Adrenal gland (tissue), 12 donors: ENCODE data around the gene COG7. TPM values are rescaled to one million over a fixed set of nuclear protein-coding genes. Genes with fewer than 3 reads are reported as not detected.
"Not testable (repeated sequence)": the region's sequence is repeated elsewhere in the genome, so short reads cannot be mapped to it uniquely, and the experiment has no call there.

Experiments used
- DNase-seq, 7 donors: peaks; one replicate each; pipeline ENCODE4 v3.0.0-alpha.2; 2019 to 2020
- H3K27ac ChIP-seq, 5 donors: fragments of 200-600 bp; sonication (generic) in 4 of 5; 1 replicate in 3 of 5; 2 replicates in 2 of 5; pipeline versions ENCODE4 v1.5.1 to v1.8.0; 2016 to 2020; ENCODE audit warnings: mild to moderate bottlenecking in 1 of 5
- H3K27me3 ChIP-seq: fragments of 200-600 bp; 2 replicates; pipeline ENCODE4 v1.8.0; 2021
- H3K36me3 ChIP-seq, 2 donors: fragments of 200-600 bp; replicated peaks in 1 of 2; 1 replicate in 1 of 2; 2 replicates in 1 of 2; pipeline versions ENCODE4 v1.5.1 to v1.8.0; 2018 to 2022
- H3K4me1 ChIP-seq, 2 donors: fragments of 200-600 bp; replicated peaks in 1 of 2; 1 replicate in 1 of 2; 2 replicates in 1 of 2; pipeline versions ENCODE4 v1.5.1 to v1.8.0; 2018 to 2021
- H3K4me3 ChIP-seq, 4 donors: fragments of 200-600 bp; sonication (generic) in 3 of 4; one replicate each; pipeline ENCODE4 v1.5.1; 2016 to 2018
- H3K9me3 ChIP-seq, 3 donors: fragments of 200-600 bp; sonication (generic) in 1 of 3; replicated peaks in 1 of 3; 1 replicate in 2 of 3; 2 replicates in 1 of 3; pipeline versions ENCODE4 v1.5.1 to v1.8.0; 2016 to 2021
- CTCF ChIP-seq, 6 experiments: fragments of 450-650 bp in 4 of 6; fragments of 200-600 bp in 2 of 6; sonication (generic) in 1 of 6; IDR thresholded peaks; 1 replicate in 5 of 6; 2 replicates in 1 of 6; pipeline versions ENCODE4 v1.5.1 to v1.8.0; 2016 to 2021; ENCODE audit warnings: antibody characterized with exemption in 6 of 6, mild to moderate bottlenecking in 2 of 6, moderate library complexity in 1 of 6
- POLR2A ChIP-seq, 2 donors: fragments of 450-650 bp; IDR thresholded peaks; one replicate each; pipeline ENCODE4 v1.6.1; 2017; ENCODE audit warnings: antibody characterized with exemption in 2 of 2, mild to moderate bottlenecking in 2 of 2, moderate library complexity in 1 of 2
- WGBS, 4 donors: extraction: QIAGEN DNeasy Blood & Tissue Kit in 2 of 4; methylation state at CpG; one replicate each; pipeline versions ENCODE4 v1.1.5 to v1.1.7; 2013 to 2017; 5-methylcytosine and 5-hydroxymethylcytosine counted together
- intact Hi-C, 2 donors: fragments of 100-400 bp; cut with DNase I; formaldehyde crosslinking; loops; one replicate each; pipeline versions ENCODE4 v1.14.1 to v1.15.0; 2022 to 2023
- polyA plus RNA-seq, 3 donors: library from polyadenylated mRNA; stranded (reverse); fragments of 200-250 nt in 2 of 3; fragments of 350-450 nt in 1 of 3; fragmentation: Illumina TruSeq in 1 of 3; extraction: RNeasy Lipid Tissue Mini Kit (QIAGEN cat#74804) in 1 of 3; gene quantifications; one replicate each; pipeline ENCODE4 v1.2.3, GENCODE V29; 2013 to 2014
- total RNA-seq, 9 donors: library from RNA; depleted of rRNA in 4 of 9; stranded (reverse); fragments of >200 nt in 4 of 9; fragments of 120-200 nt in 1 of 9; fragmentation: NEBNext Ultra II Directional in 1 of 9; extraction: Animal tissue kit (Norgen Biotek cat#: 25700) in 1 of 9; gene quantifications; one replicate each; pipeline versions ENCODE4 v1.1.0 to v1.2.4, GENCODE V29; 2013 to 2023
- donor health status: healthy with polysubstance abuse.
- donor health status: Bipolar disorder and iron deficiency.
- donor health status: DM: yes; HTN: yes; CAD: no.
- donor health status: DM: no; HTN: no; CAD: no.
- donor health status: DM: no; HTN: no; CAD: no.
- donor health status: DM: yes; HTN: yes; CAD: no.

The COG7 gene
- total and polyA plus RNA-seq, 12 donors, result 10.7 to 50.1 (median 21.4) TPM

GRCh38 chr16:23384878-23385277 is 68.1 kb downstream of the COG7 start:
- Histone ChIP-seq H3K9me3 (no peaks in the 10 kb centered on the region), H3K4me3 (no peak overlapping the region), H3K27ac (no peak overlapping the region), H3K36me3 (peaks cover 0 to 12% of the 10 kb centered on the region in 2 donors), H3K27me3 (no peaks in the 10 kb centered on the region), H3K4me1 (no peaks in the 10 kb centered on the region)
- 93 to 100% (median 95%) methylated on average over 10 of the region's 10 CpGs for WGBS, 4 donors
- no peak for DNase-seq
- intact Hi-C loops, result no loop called here
- TF ChIP-seq CTCF (IDR thresholded peaks at IDR 0.05) (no peak), POLR2A (IDR thresholded peaks at IDR 0.05) (no peak)

GRCh38 chr16:23383881-23384280 is 69.1 kb downstream of the COG7 start:
- Histone ChIP-seq H3K27ac (no peak overlapping the region), H3K4me1 (no peaks in the 10 kb centered on the region), H3K36me3 (peaks cover 0 to 7% of the 10 kb centered on the region in 2 donors), H3K9me3 (no peaks in the 10 kb centered on the region), H3K4me3 (no peak overlapping the region), H3K27me3 (no peaks in the 10 kb centered on the region)
- no peak for DNase-seq
- WGBS, 4 donors, result 88 to 97% (median 89%) methylated on average over 3 of the region's 3 CpGs
- TF ChIP-seq POLR2A (IDR thresholded peaks at IDR 0.05), result no peak
- no peak for TF ChIP-seq CTCF (IDR thresholded peaks at IDR 0.05)
- intact Hi-C loops, result no loop called here

GRCh38 chr16:23382279-23382678 is 70.7 kb downstream of the COG7 start:
- 86 to 95% (median 92%) methylated on average over 2 to 6 of the region's 6 CpGs for WGBS, 4 donors
- no peak for DNase-seq
- no peaks in the 10 kb centered on the region for H3K9me3 ChIP-seq
- H3K27me3 ChIP-seq, result no peaks in the 10 kb centered on the region
- no peaks in the 10 kb centered on the region for H3K36me3 ChIP-seq
- no peak for TF ChIP-seq POLR2A (IDR thresholded peaks at IDR 0.05)
- TF ChIP-seq CTCF (IDR thresholded peaks at IDR 0.05), result no peak
- no peak overlapping the region for H3K4me3 ChIP-seq
- H3K4me1 ChIP-seq, result no peaks in the 10 kb centered on the region
- intact Hi-C loops, result no loop called here
- no peak overlapping the region for H3K27ac ChIP-seq

- H3K9me3 ChIP-seq, H3K27me3 ChIP-seq, H3K4me3 ChIP-seq, H3K27ac ChIP-seq, DNase-seq, H3K4me1 ChIP-seq, intact Hi-C loops, H3K36me3 ChIP-seq: not testable (repeated sequence)
- WGBS, 4 donors, result 92 to 95% (median 94%) methylated on average over 9 of the region's 9 CpGs
These were observed 71.3 kb downstream of the COG7 start for GRCh38 chr16:23381702-23382101.

- Histone ChIP-seq H3K9me3 (no peaks in the 10 kb centered on the region), H3K27ac (no peak overlapping the region), H3K27me3 (no peaks in the 10 kb centered on the region), H3K4me1 (no peaks in the 10 kb centered on the region), H3K4me3 (no peak overlapping the region), H3K36me3 (no peaks in the 10 kb centered on the region)
- no peak for DNase-seq
- 89 to 94% (median 92%) methylated on average over 3 to 20 of the region's 20 CpGs for WGBS, 4 donors
- no peak for TF ChIP-seq POLR2A (IDR thresholded peaks at IDR 0.05)
- no peak for TF ChIP-seq CTCF (IDR thresholded peaks at IDR 0.05)
- intact Hi-C loops, result no loop called here
These were observed 72.5 kb downstream of the COG7 start for GRCh38 chr16:23380501-23380951.
